ENCODE measurements around the gene CAPN5.

DNA sequence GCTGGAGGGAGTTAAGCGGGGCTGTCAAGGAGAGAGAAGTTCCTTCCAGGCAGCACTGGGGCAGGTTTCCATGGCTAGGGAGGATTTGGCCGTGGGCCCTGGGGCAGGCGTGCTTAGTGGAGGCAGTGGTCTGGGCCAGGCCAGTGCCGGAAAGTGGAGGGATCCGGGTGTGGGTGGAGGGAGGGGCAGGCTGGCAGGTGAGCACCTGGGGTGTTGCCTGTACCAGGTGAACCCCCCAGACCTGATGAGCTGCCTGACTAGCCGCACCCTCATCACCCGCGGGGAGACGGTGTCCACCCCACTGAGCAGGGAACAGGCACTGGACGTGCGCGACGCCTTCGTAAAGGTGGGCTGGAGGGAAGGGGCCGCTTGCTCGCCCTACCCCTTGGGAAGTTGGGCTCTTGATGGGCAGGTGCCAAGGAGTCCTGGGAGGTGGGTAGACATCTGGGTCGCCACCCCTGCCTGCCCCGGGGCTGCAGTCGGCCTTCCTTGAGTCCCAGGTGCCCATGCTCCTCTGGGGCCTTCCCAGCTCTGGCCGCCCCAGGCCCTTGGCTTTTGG is 93.2 kb downstream of the CAPN5 start:
- TF ChIP-seq, protein P1, sequence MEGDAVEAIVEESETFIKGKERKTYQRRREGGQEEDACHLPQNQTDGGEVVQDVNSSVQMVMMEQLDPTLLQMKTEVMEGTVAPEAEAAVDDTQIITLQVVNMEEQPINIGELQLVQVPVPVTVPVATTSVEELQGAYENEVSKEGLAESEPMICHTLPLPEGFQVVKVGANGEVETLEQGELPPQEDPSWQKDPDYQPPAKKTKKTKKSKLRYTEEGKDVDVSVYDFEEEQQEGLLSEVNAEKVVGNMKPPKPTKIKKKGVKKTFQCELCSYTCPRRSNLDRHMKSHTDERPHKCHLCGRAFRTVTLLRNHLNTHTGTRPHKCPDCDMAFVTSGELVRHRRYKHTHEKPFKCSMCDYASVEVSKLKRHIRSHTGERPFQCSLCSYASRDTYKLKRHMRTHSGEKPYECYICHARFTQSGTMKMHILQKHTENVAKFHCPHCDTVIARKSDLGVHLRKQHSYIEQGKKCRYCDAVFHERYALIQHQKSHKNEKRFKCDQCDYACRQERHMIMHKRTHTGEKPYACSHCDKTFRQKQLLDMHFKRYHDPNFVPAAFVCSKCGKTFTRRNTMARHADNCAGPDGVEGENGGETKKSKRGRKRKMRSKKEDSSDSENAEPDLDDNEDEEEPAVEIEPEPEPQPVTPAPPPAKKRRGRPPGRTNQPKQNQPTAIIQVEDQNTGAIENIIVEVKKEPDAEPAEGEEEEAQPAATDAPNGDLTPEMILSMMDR (conservative IDR thresholded peaks at IDR 0.05; ENCODE audit: low read length): no peak
- no peak for TF ChIP-seq EZH2phosphoT487 (IDR thresholded peaks at IDR 0.05; ENCODE audit: borderline replicate concordance)
